ENCODE measurements around the gene CRTAC1. TPM values are rescaled to one million over a fixed set of nuclear protein-coding genes. Genes with fewer than 3 reads are reported as not detected.

Gene CRTAC1
- total RNA-seq, 4 donors from 2014 or later: 0.41 to 0.79 TPM; not detected in 2

- 78 to 85% methylated on average over 3 to 9 of the region's 9 CpGs for WGBS, 2 donors (ENCODE audit: low coverage in 1 of 2)
- H3K36me3 ChIP-seq: no peaks in the 10 kb centered on the region
- no peak overlapping the region for H3K27ac ChIP-seq
- no peaks in the 10 kb centered on the region for H3K4me1 ChIP-seq
- no peak for DNase-seq
- H3K9me3 ChIP-seq: peaks cover 0 to 6% of the 10 kb centered on the region in 2 donors
- in situ Hi-C loops (cut with MboI; ENCODE audit: low pct_ligation_motif_present in 1 of 4, low pct_unique_long_range_greater_than_20kb in 1 of 4, low sequenced_read_pairs in 3 of 4): no loop called here
- intact Hi-C loops (cut with DNase I; ENCODE audit: low total_unique reads): no loop called here
- TF ChIP-seq POLR2AphosphoS5 (IDR thresholded peaks at IDR 0.05) (no peak), POLR2A (IDR thresholded peaks at IDR 0.05) (no peak), CTCF (IDR thresholded peaks at IDR 0.05) (no peak)
- no peak overlapping the region for H3K4me3 ChIP-seq
- peaks cover 14% of the 10 kb centered on the region for H3K27me3 ChIP-seq
Measured at GRCh38 chr10:98001736-98002135, 28.7 kb downstream of the CRTAC1 start.

- no peaks in the 10 kb centered on the region for H3K36me3 ChIP-seq
- TF ChIP-seq EP300 (IDR thresholded peaks at IDR 0.05; ENCODE audit: low read depth): no peak
- no peak for TF ChIP-seq POLR2A (IDR thresholded peaks at IDR 0.05)
- no peak for TF ChIP-seq POLR2AphosphoS5 (IDR thresholded peaks at IDR 0.05)
- TF ChIP-seq CTCF (IDR thresholded peaks at IDR 0.05): no peak
- H3K9me3 ChIP-seq: peaks cover 0 to 6% of the 10 kb centered on the region in 2 donors
- no peaks in the 10 kb centered on the region for H3K4me1 ChIP-seq
- H3K4me3 ChIP-seq: no peak overlapping the region
- DNase-seq: no peak
- no peaks in the 10 kb centered on the region for H3K27me3 ChIP-seq
- WGBS, 2 donors (ENCODE audit: low coverage in 1 of 2): 70 to 87% methylated on average over 2 to 11 of the region's 11 CpGs
- intact Hi-C loops (cut with DNase I; ENCODE audit: low total_unique reads) (no loop called here), in situ Hi-C loops (cut with MboI; ENCODE audit: low pct_ligation_motif_present in 1 of 4, low pct_unique_long_range_greater_than_20kb in 1 of 4, low sequenced_read_pairs in 3 of 4) (no loop called here)
- H3K27ac ChIP-seq: no peak overlapping the region
Measured at GRCh38 chr10:98000346-98000745, 30.1 kb downstream of the CRTAC1 start.

GRCh38 chr10:97999923-98000248 lies 30.5 kb downstream of the CRTAC1 start:
- DNase-seq: no peak
- H3K4me3 ChIP-seq: no peak overlapping the region
- peaks cover 2% of the 10 kb centered on the region for H3K27me3 ChIP-seq
- intact Hi-C loops (cut with DNase I; ENCODE audit: low total_unique reads) (no loop called here), in situ Hi-C loops (cut with MboI; ENCODE audit: low pct_ligation_motif_present in 1 of 4, low pct_unique_long_range_greater_than_20kb in 1 of 4, low sequenced_read_pairs in 3 of 4) (no loop called here)
- H3K36me3 ChIP-seq: no peaks in the 10 kb centered on the region
- H3K4me1 ChIP-seq: no peaks in the 10 kb centered on the region
- 66% methylated on average over 2 of the region's 2 CpGs; no CpG with 5 or more reads in 1 of the 2 donors for WGBS, 2 donors (ENCODE audit: low coverage in 1 of 2)
- peaks cover 0 to 6% of the 10 kb centered on the region in 2 donors for H3K9me3 ChIP-seq
- no peak overlapping the region for H3K27ac ChIP-seq
- TF ChIP-seq CTCF (IDR thresholded peaks at IDR 0.05) (no peak), EP300 (IDR thresholded peaks at IDR 0.05; ENCODE audit: low read depth) (no peak), POLR2AphosphoS5 (IDR thresholded peaks at IDR 0.05) (no peak), POLR2A (IDR thresholded peaks at IDR 0.05) (no peak)

GRCh38 chr10:97999066-97999922 lies 31.1 kb downstream of the CRTAC1 start:
- no peak for TF ChIP-seq POLR2AphosphoS5 (IDR thresholded peaks at IDR 0.05)
- TF ChIP-seq CTCF (IDR thresholded peaks at IDR 0.05): no peak
- TF ChIP-seq EP300 (IDR thresholded peaks at IDR 0.05; ENCODE audit: low read depth): no peak
- TF ChIP-seq POLR2A (IDR thresholded peaks at IDR 0.05): no peak
- intact Hi-C loops (cut with DNase I; ENCODE audit: low total_unique reads): no loop called here
- Histone ChIP-seq H3K9me3 (peaks cover 0 to 6% of the 10 kb centered on the region in 2 donors), H3K27me3 (peaks cover 5% of the 10 kb centered on the region), H3K27ac (no peak overlapping the region), H3K4me1 (no peaks in the 10 kb centered on the region), H3K4me3 (no peak overlapping the region), H3K36me3 (no peaks in the 10 kb centered on the region)
- DNase-seq: no peak
- 60 to 81% methylated on average over 1 to 10 of the region's 10 CpGs for WGBS, 2 donors (ENCODE audit: low coverage in 1 of 2)
- in situ Hi-C loops (cut with MboI; ENCODE audit: low pct_ligation_motif_present in 1 of 4, low pct_unique_long_range_greater_than_20kb in 1 of 4, low sequenced_read_pairs in 3 of 4): no loop called here

All from transverse colon (tissue), 4 donors.